Esophagus (tissue), 2 donors: ENCODE data around the gene GOLGA8G. TPM values are rescaled to one million over a fixed set of nuclear protein-coding genes. Genes with fewer than 3 reads are reported as not detected.
"Not testable (repeated sequence)": the region's sequence is repeated elsewhere in the genome, so short reads cannot be mapped to it uniquely, and the experiment has no call there.

Experiments
- H3K27ac ChIP-seq, 2 donors: one replicate each; pipeline ENCODE4 v1.5.1; 2013; ENCODE audit warnings: low read depth in 2 of 2, mild to moderate bottlenecking in 2 of 2, inconsistent platforms in 1 of 2, low read length in 1 of 2, moderate library complexity in 1 of 2
- H3K27me3 ChIP-seq, 2 donors: one replicate each; pipeline ENCODE4 v1.6.1; 2013; ENCODE audit warnings: low read length in 2 of 2, control low read depth in 1 of 2, mild to moderate bottlenecking in 1 of 2; ENCODE audit not compliant: insufficient read depth in 2 of 2, control insufficient read depth in 1 of 2
- H3K36me3 ChIP-seq, 2 donors: one replicate each; pipeline ENCODE4 v1.6.1; 2013; ENCODE audit warnings: low read length in 1 of 2; ENCODE audit not compliant: control insufficient read depth in 2 of 2, insufficient read depth in 2 of 2
- H3K4me1 ChIP-seq, 2 donors: one replicate each; pipeline ENCODE4 v1.6.1; 2013; ENCODE audit warnings: low read length in 1 of 2; ENCODE audit not compliant: control insufficient read depth in 2 of 2, insufficient read depth in 2 of 2
- H3K4me3 ChIP-seq, 2 donors: one replicate each; pipeline ENCODE4 v1.5.1; 2013; ENCODE audit warnings: low read length in 2 of 2, mild to moderate bottlenecking in 2 of 2, low read depth in 1 of 2, moderate library complexity in 1 of 2
- H3K9me3 ChIP-seq, 2 donors: one replicate each; pipeline ENCODE4 v1.6.1; 2013; ENCODE audit warnings: mild to moderate bottlenecking in 2 of 2, low read depth in 1 of 2, low read length in 1 of 2, moderate library complexity in 1 of 2; ENCODE audit not compliant: control insufficient read depth in 2 of 2, insufficient read depth in 1 of 2
- WGBS, 2 donors: extraction: QIAGEN DNeasy Blood & Tissue Kit; methylation state at CpG; one replicate each; pipeline ENCODE4 v1.1.7; 2013; 5-methylcytosine and 5-hydroxymethylcytosine counted together
- polyA plus RNA-seq, 2 donors: library from polyadenylated mRNA; stranded (reverse); fragments of 200-250 nt; gene quantifications; one replicate each; pipeline ENCODE4 v1.2.3, GENCODE V29; 2013
- donor health status: healthy with polysubstance abuse.
- donor health status: Bipolar disorder and iron deficiency.

Gene GOLGA8G
- not detected for polyA plus RNA-seq

GRCh38 chr15:28532954-28533353 lies at the start of gene GOLGA8G:
GOLGA8G (minus strand) TSS chr15:28532971; CDS start chr15:28532909, 62 bp downstream.
- not testable (repeated sequence) for H3K27ac ChIP-seq, H3K9me3 ChIP-seq, H3K4me3 ChIP-seq, H3K27me3 ChIP-seq, H3K4me1 ChIP-seq, H3K36me3 ChIP-seq
- WGBS, 2 donors, result 75 to 82% methylated on average over 3 of the region's 6 CpGs

DNA sequence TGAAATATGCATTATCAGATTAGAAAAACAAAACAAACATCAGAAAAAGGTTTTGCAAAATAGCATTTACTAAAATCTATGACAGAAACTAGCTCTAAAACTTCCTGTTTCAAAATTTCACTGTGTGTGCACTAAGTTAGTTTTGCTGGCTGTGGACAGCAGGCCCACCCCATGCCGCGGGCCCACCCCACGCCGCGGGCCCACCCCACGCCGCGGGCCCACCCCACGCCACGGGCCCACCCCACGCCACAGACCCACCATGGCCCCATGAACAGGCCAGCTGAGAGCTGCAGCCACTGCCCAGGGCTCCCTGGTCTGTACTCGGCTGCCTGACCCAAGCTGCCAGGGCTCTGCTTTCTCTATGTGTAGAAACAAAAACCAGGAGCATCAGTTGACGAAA lies 40.6 kb upstream of the GOLGA8G start:
- H3K9me3 ChIP-seq, H3K27me3 ChIP-seq, H3K4me3 ChIP-seq, H3K4me1 ChIP-seq, H3K36me3 ChIP-seq, H3K27ac ChIP-seq: not testable (repeated sequence)
- 90 to 91% methylated on average over 10 to 12 of the region's 13 CpGs for WGBS, 2 donors

DNA sequence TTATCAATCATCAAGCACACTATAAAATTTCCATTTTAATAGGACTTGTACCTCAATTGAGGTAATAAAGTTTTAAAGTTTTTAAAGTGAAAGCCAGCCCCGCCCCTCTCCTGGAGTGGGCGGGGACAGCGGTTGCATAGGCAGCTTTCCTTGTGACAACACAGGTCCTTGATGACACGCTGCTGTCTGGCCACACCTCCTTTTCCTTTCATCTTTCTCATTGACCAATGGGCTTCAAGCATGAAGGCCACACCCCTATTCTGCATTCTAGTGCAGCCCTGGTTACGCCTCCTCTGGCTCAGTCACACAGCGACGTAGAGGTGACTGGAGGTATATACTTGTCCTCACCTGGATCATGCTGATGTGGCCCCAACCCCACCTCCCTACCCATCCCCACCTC lies 20.5 kb upstream of the GOLGA8G start, which contains the start of gene GOLGA6L25:
Gene GOLGA6L25 (plus strand): TSS at position 301 of the 400 bp plus-strand sequence. CDS start 61 bp downstream, at position 362.
- H3K36me3 ChIP-seq, H3K4me3 ChIP-seq, H3K27ac ChIP-seq, H3K27me3 ChIP-seq, H3K9me3 ChIP-seq, H3K4me1 ChIP-seq: not testable (repeated sequence)
- WGBS, 2 donors, result no CpG with 5 or more reads among the region's 7 CpGs

DNA sequence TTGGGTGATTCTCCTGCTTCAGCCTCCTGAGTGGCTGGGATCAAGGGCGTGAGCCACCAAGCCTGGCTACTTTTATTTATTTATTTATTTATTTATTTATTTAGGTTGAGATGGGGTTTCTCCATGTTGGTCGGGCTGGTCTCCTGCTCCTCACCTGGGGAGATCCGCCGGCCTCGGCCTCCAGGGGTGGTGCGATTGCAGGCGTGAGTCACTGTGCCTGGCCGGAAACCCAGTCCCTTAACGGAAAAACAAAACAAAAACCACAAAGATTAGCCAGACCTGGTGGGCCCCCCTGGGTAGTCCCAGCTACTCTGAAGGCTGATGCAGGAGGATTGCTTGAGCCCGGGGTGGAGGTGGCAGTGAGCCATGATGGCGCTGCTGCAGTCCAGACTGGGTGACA lies 17.6 kb downstream of the GOLGA8G start:
- not testable (repeated sequence) for H3K27ac ChIP-seq, H3K36me3 ChIP-seq, H3K4me3 ChIP-seq, H3K27me3 ChIP-seq, H3K4me1 ChIP-seq, H3K9me3 ChIP-seq
- 83% methylated on average over 1 to 2 of the region's 11 CpGs for WGBS, 2 donors

GRCh38 chr15:28514128-28514527 lies 18.6 kb downstream of the GOLGA8G start:
- H3K9me3 ChIP-seq, H3K27me3 ChIP-seq, H3K27ac ChIP-seq, H3K4me1 ChIP-seq, H3K4me3 ChIP-seq, H3K36me3 ChIP-seq: not testable (repeated sequence)
- WGBS, 2 donors, result 86 to 94% methylated on average over 5 to 7 of the region's 22 CpGs

DNA sequence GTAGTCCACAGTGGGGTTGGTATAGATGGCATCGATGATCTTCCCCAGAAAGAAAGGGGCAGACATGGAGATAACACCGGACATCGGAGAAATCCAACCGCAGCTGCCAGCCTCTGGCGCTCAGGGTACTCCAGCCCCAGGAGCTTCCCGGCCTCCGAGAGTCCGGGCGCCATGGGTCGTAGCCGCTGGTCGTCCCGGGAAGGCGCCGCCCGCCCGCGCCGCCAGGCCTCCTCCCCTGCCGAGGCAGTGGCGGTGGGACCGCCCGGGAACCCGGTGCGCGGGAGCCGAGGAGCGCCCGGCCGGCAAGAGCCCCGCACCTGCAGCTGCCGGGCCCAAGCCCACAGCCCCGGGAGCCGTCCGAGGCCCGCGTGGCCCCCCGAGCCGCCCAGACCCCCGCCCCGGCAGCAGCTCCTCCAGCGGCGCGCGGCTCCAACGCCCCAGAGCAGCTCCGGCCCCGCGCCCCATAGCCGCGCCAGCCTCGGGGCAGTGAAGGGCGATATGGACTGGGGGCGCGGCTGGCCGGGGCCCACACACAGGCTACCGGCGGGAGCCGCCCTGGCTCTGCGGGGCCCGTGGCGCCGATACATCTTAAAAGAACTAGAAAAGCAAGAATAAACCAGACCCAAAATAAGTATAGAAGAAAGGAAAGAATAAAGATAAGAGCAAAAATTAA lies 24.4 kb downstream of the GOLGA8G start:
- not testable (repeated sequence) for H3K27ac ChIP-seq, H3K9me3 ChIP-seq, H3K4me1 ChIP-seq, H3K27me3 ChIP-seq, H3K4me3 ChIP-seq, H3K36me3 ChIP-seq
- 6% methylated on average over 16 of the region's 63 CpGs; no CpG with 5 or more reads in 1 of the 2 donors for WGBS, 2 donors

- no CpG with 5 or more reads among the region's 3 CpGs for WGBS, 2 donors
- not testable (repeated sequence) for H3K9me3 ChIP-seq, H3K4me3 ChIP-seq, H3K27me3 ChIP-seq, H3K27ac ChIP-seq, H3K4me1 ChIP-seq, H3K36me3 ChIP-seq
Measured at GRCh38 chr15:28481340-28481739, 51.4 kb downstream of the GOLGA8G start.

Other genes starting within 250 kb of the GOLGA8G start
- gene HERC2, start 210.8 kb downstream of the GOLGA8G start, polyA plus RNA-seq, result 10 to 100 TPM; 19.4 to 28.2 TPM
- not detected for gene GOLGA6L24, start 174.9 kb downstream of the GOLGA8G start, polyA plus RNA-seq
- not detected for gene GOLGA8F, start 154.3 kb downstream of the GOLGA8G start, polyA plus RNA-seq
- not detected for gene GOLGA6L25, start 20.6 kb upstream of the GOLGA8G start, polyA plus RNA-seq
- under 1 TPM; 0.18 to 0.43 TPM for gene GOLGA8M, start 179.4 kb upstream of the GOLGA8G start, polyA plus RNA-seq